ENCODE data around the gene PACSIN2. TPM values are rescaled to one million over a fixed set of nuclear protein-coding genes. Genes with fewer than 3 reads are reported as not detected.

Gene PACSIN2
- 54.4 and 60.3 TPM in 2 replicates for total RNA-seq

GRCh38 chr22:43014869-43015676, at the start of gene PACSIN2:
Gene PACSIN2, minus strand, starts transcription at chr22:43015149. Its CDS starts 103,069 bp downstream, at chr22:42912080.

GRCh38 chr22:42856865-42857704, 157.9 kb downstream of the PACSIN2 start, which contains the start of gene ARFGAP3:
Gene ARFGAP3, minus strand, starts transcription at chr22:42857273. Its CDS starts 91 bp downstream, at chr22:42857182.

Other genes with a start within 250 kb of the PACSIN2 start
- 79.0 and 82.7 TPM in 2 replicates for gene ARFGAP3, start 157.9 kb downstream of the PACSIN2 start, total RNA-seq
- 5.8 and 9.6 TPM in 2 replicates for gene TTLL1, start 74.2 kb upstream of the PACSIN2 start, total RNA-seq
- gene BIK, start 95.6 kb upstream of the PACSIN2 start, total RNA-seq, result not detected in 2 replicates
- gene MCAT, start 128.2 kb upstream of the PACSIN2 start, total RNA-seq, result 15.2 and 16.3 TPM in 2 replicates
- gene TSPO, start 136.4 kb upstream of the PACSIN2 start, total RNA-seq, result 253 and 427 TPM in 2 replicates
- 28.6 and 31.1 TPM in 2 replicates for gene TTLL12, start 172.0 kb upstream of the PACSIN2 start, total RNA-seq